Keratinocyte (primary cell): ENCODE results near the gene PPP2R3C.

Experiments
- CTCF ChIP-seq, 3 experiments: IDR thresholded peaks in 1 of 3; conservative IDR thresholded peaks in 1 of 3; optimal IDR thresholded peaks in 1 of 3; 2 replicates in 2 of 3; 3 replicates in 1 of 3; pipeline versions ENCODE3 to v1.5.1; 2011; ENCODE audit warnings: low read length in 3 of 3, mild to moderate bottlenecking in 3 of 3, moderate library complexity in 2 of 3, control low read depth in 1 of 3, inconsistent platforms in 1 of 3; ENCODE audit not compliant: insufficient read depth in 2 of 3; ENCODE audit errors: extremely low read depth in 1 of 3
- EZH2 ChIP-seq: IDR thresholded peaks from one replicate; pipeline ENCODE4 v1.6.1; 2012; ENCODE audit warnings: inconsistent platforms, mild to moderate bottlenecking, low read length, moderate library complexity

GRCh38 chr14:35107866-35108265 is 13.9 kb downstream of the PPP2R3C start:
- TF ChIP-seq CTCF (optimal IDR thresholded peaks at IDR 0.05 in 1 of 3, IDR thresholded peaks at IDR 0.05 in 1 of 3, conservative IDR thresholded peaks at IDR 0.05 in 1 of 3; ENCODE audit: extremely low read depth in 1 of 3, insufficient read depth in 2 of 3, low read length in 3 of 3) (no peak), EZH2 (no peak)
